Measurements from ENCODE around the gene COMMD1.
"Not testable (repeated sequence)": the region's sequence is repeated elsewhere in the genome, so short reads cannot be mapped to it uniquely, and the experiment has no call there.

The COMMD1 gene

DNA sequence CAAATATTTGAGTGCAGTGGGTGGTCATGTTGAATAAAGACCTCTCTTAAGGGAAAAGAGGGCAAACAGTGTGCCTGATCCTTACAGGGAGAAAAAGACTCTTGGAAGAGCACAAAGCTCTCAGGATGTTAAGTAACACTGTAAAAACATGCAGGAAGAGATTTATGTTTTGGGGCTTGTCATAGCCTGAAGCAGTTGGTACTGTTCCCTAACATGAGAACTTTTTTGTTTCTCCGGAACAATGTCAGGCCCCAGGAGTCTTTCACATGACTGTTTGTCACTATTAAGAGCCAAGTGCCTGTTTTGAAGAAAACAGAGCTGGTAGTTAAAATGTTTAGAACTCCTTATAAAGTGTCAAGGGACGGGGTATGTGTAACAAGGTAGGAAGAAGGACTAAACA is 206.7 kb downstream of the COMMD1 start:
- DNase-seq (ENCODE audit: low read depth): no peak
- TF ChIP-seq, protein P1, sequence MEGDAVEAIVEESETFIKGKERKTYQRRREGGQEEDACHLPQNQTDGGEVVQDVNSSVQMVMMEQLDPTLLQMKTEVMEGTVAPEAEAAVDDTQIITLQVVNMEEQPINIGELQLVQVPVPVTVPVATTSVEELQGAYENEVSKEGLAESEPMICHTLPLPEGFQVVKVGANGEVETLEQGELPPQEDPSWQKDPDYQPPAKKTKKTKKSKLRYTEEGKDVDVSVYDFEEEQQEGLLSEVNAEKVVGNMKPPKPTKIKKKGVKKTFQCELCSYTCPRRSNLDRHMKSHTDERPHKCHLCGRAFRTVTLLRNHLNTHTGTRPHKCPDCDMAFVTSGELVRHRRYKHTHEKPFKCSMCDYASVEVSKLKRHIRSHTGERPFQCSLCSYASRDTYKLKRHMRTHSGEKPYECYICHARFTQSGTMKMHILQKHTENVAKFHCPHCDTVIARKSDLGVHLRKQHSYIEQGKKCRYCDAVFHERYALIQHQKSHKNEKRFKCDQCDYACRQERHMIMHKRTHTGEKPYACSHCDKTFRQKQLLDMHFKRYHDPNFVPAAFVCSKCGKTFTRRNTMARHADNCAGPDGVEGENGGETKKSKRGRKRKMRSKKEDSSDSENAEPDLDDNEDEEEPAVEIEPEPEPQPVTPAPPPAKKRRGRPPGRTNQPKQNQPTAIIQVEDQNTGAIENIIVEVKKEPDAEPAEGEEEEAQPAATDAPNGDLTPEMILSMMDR (conservative IDR thresholded peaks at IDR 0.05; ENCODE audit: low read depth, low read length): no peak
- no peak overlapping the region for H3K4me3 ChIP-seq (ENCODE audit: low read length)

DNA sequence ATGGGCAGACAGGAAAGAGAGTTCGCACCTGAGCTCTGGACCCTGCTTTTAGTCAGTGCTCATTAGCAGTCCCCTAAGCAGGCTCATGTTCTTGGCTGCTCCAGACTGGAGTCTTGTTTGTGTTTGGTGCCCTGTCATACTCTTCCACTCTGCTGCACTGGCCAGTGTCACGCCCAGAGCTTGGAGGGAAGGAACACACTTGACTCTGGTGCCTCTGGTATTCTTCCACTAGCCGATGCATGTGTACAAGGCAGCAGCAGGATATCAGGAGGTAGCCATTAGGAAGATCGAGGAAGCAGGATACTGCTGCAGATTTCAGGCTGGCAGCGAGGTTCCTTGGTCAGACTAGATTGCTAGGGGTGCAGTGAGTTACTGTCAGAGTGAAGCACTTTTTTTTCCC is 209.1 kb downstream of the COMMD1 start:
- H3K4me3 ChIP-seq (ENCODE audit: low read length): no peak overlapping the region
- no peak for DNase-seq (ENCODE audit: low read depth)
- TF ChIP-seq, protein P1 (conservative IDR thresholded peaks at IDR 0.05; ENCODE audit: low read depth, low read length): no peak

DNA sequence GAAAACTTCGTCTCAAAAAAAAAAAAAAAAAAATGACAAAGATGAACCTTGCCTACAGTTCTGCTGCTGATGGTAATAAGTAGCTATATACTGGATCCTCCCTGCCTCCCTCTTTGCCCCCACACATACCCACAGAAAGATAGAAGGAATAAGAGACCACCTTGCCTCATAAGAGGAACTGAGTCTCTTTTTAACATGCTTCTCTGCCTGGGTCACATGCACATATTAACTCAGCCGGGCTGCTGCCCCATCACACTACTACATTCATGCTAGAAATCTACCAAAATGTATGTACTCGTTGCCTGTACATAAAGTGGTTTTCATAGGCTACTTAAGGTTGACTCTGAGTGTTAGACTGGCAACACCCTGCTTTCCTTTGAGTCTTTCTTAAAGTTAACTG is 211.5 kb downstream of the COMMD1 start:
- TF ChIP-seq, protein P1 (conservative IDR thresholded peaks at IDR 0.05; ENCODE audit: low read depth, low read length): no peak
- no peak for DNase-seq (ENCODE audit: low read depth)
- no peak overlapping the region for H3K4me3 ChIP-seq (ENCODE audit: low read length)

DNA sequence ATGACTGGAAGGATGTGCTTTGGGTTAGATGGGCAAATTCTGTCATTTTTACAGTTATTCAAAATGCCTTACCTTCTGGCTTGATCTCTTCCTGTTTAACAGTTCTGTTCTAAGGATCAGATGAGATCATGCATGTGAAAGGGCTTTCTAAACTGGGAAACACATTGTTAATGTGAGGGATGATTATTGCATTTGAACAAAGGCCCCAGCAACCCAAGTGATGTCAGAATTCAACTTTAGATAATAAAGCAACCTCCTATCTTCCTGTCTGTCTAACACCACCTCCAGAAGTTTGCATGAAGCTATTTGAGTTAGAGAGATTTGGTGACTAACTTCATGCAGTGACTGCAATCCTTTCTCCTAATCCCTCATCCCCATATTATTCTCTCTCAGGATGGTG is 212.7 kb downstream of the COMMD1 start:
- TF ChIP-seq, protein P1 (conservative IDR thresholded peaks at IDR 0.05; ENCODE audit: low read depth, low read length): no peak
- DNase-seq (ENCODE audit: low read depth): no peak

DNA sequence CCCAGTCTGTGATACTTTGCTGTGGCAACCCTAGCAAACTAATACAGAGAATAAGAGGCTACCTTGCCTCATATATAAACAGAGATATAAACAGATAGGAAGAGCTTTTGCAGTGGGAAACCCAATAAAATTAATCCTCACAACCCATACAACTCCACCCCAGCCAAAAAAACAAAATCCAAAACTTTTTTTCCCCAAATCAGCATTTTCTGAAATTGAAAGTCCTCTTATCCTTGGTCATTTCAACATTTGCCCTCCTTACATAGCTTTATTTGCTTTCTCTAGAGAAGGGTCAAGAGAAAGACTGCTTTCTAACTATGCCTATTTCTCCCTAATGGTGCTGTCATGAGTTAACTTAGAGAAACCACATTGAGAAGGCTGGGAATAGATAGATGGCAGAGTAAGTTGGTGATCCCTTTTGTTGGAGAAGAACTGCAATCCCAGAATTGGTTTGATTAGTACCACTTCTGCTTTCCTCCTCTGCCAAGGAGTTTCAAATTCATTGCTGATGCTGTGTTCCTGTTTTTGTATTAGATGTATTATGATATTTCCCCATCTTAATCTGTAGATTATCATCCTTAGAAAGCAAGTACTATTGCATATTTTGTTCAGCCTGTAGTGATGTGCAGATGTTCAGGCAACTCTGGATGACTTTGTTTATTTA is 214.0 kb downstream of the COMMD1 start:
- no peak for DNase-seq (ENCODE audit: low read depth)
- no peak overlapping the region for H3K4me3 ChIP-seq (ENCODE audit: low read length)
- TF ChIP-seq, protein P1 (conservative IDR thresholded peaks at IDR 0.05; ENCODE audit: low read depth, low read length): no peak

More for the DNA sequence above, 212.7 kb downstream of the COMMD1 start:
- no peak overlapping the region for H3K4me3 ChIP-seq (ENCODE audit: low read length)

DNA sequence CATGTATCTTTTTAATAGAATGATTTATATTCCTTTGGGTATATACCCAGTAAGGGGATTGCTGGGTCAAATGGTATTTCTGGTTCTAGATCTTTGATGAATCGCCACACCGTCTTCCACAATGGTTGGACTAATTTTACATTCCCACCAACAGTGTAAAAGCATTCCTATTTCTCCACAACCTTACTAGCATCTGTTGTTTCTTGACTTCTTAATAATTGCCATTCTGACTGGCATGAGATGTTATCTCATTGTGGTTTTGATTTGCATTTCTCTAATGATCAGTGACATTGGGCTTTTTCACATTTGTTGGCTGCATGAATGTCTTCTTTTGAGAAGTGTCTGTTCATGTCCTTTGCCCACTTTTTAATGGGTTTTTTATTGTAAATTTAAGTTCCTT is 220.8 kb downstream of the COMMD1 start:
- H3K4me3 ChIP-seq (ENCODE audit: low read length); DNase-seq (ENCODE audit: low read depth): not testable (repeated sequence)

DNA sequence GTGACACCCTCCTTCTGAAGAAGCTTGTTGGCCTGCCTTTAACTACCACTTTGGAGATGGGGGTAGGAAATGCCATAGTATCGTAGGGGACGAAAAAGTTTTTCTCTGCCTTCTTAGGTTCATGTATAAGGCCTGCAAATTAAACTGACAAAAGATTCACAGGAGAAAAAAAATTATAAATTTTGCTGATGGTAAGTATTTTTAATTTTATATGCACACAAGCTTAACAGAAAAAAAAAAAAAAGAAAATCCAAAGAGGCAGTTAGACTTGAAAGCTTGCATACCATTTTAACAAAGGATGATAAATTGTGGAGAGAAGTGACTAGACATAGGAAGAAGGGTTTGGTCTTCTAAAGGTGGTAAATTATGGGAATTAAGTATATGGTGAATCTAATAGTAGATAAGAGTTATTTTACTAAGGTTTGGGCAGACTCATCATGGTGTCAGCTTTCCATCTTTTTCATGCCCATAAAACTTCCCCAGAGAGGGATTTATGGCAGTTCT is 227.9 kb downstream of the COMMD1 start:
- no peak overlapping the region for H3K4me3 ChIP-seq (ENCODE audit: low read length)
- TF ChIP-seq, protein P1 (conservative IDR thresholded peaks at IDR 0.05; ENCODE audit: low read depth, low read length): no peak
- DNase-seq (ENCODE audit: low read depth): no peak

Measured in retinal pigment epithelial cell (primary cell).